GM12873 (cell line): ENCODE measurements around the gene EML1.

ENCODE experiments used
- CTCF ChIP-seq: IDR thresholded peaks from 2 replicates; pipeline ENCODE4 v1.5.1; 2012; ENCODE audit warnings: low read depth, mild to moderate bottlenecking, moderate library complexity, low read length, control low read depth; ENCODE audit not compliant: insufficient read depth; ENCODE audit errors: missing control alignments

Gene EML1

GRCh38 chr14:99899578-99900178 is 106.5 kb downstream of the EML1 start:
- peak; percentile 31 for TF ChIP-seq CTCF

- no peak for TF ChIP-seq CTCF
These were observed 109.7 kb downstream of the EML1 start for GRCh38 chr14:99902925-99903324.

- TF ChIP-seq CTCF, result no peak
These were observed 111.3 kb downstream of the EML1 start for GRCh38 chr14:99904506-99904905.

DNA sequence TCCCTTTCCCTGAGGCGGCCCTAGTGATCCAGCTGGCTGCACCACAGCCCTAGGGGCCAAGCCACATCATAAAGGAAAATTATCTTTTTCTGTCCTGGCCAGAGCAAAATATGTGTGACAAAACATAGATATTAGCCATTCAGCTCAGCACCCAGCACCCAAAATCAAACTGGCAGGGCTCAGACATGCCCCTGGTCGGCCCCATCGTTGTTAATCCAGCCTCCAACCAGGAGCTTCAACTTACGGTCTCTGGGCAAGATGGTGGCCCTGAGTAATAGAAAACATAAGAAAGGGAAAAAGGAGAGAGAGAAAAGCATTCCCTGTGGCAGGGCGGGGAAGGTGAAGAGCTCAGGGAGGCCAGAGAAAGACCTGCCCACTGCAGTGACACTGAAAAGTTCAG is 111.9 kb downstream of the EML1 start:
- no peak for TF ChIP-seq CTCF

- no peak for TF ChIP-seq CTCF
These were observed 114.8 kb downstream of the EML1 start for GRCh38 chr14:99907761-99908652.

DNA sequence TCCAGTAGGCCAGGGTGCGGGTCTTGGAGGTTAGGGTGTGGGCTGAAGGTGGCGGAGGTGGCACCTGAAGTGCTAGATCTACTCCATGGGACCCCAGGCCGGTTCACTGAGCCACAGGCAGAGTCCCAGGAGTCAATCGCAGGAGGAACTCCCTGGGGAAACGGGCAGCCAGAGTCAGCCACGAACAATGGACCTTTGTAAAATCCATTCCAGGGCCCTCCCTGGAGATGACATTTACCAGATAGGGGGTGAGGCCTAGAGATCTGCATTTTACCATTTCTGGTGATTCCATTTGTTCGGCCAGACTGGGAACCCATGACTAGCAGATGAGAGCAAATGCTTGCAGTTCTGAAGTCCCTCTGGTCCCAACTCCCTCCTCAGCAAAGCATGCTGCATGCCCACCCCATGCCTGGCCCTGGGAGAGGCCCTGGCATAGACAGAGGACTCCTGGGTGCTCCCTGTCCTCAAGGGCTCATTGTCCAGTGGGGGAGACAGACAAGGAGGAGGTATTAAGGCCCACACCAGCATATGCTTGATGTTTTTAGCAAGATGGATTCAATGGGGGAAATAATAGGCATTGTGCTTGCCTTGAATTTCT is 115.5 kb downstream of the EML1 start:
- no peak for TF ChIP-seq CTCF

DNA sequence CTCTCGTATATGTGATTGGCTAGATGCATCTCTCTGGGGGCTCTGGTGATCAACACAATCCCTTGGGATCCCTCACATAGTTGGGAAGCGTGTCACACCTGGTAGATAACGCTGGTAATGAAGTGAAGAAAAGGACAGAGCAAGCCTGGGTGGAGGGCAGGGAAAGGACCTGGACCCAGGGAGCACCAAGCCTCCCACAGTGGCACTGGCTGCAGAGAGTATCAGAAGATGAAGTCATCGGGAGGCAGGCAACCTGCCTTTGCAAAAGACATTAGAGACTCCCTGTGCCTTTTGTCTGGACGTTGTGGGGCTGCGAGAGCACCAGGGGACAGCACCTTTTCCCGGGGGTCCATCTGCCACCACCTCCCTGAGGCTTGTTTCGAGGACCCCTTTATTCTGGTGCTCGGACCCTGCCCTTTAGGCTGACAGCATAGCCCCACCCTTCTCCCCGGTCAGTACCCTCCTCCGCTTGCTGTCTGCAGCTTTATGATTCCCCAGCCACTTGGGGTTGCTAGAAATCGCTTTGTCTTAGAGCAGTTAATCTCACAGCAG is 116.4 kb downstream of the EML1 start:
- TF ChIP-seq CTCF, result no peak
